ENCODE data around the gene TCHP. TPM values are rescaled to one million over a fixed set of nuclear protein-coding genes. Genes with fewer than 3 reads are reported as not detected.

Gene TCHP
- total and polyA plus RNA-seq, 4 experiments from 2014 or later = 3.0 to 45.0 (median 28.6) TPM

GRCh38 chr12:109902891-109903418, 2.9 kb downstream of the TCHP start:
- ChIA-PET CTCF (ENCODE audit: partially characterized antibody) (interaction anchor here (0.8 kb wide), 1 partner anchor 17 kb away, joined by 3 read pairs; no protein-coding TSS in a partner anchor), POLR2A (ENCODE audit: partially characterized antibody) (interaction anchor here (0.9 kb wide), 1 partner anchor 15 kb away, joined by 3 read pairs; no protein-coding TSS in a partner anchor)
- Mint-ChIP-seq H3K9me3 (no peaks in the 10 kb centered on the region), H3K36me3 (peaks cover 33 to 51% of the 10 kb centered on the region in 2 donors), H3K27ac (peak overlapping the region in 1 of 7 donors; percentile 69), H3K4me1 (peaks cover 14 to 41% (median 21%) of the 10 kb centered on the region in 4 donors), H3K27me3 (no peaks in the 10 kb centered on the region), H3K4me3 (no peak overlapping the region)
- intact Hi-C loops (cut with micrococcal nuclease) = no loop called here
- Histone ChIP-seq H3K27ac (ENCODE audit: low read depth, low read length) (no peak overlapping the region), H3K9me3 (ENCODE audit: control insufficient read depth in 1 of 2, low read length in 2 of 2) (no peaks in the 10 kb centered on the region), H3K4me1 (ENCODE audit: insufficient read depth, low read length) (peaks cover 22% of the 10 kb centered on the region), H3K4me3 (ENCODE audit: low read length in 2 of 2) (no peak overlapping the region), H3K27me3 (ENCODE audit: insufficient read depth, low read length) (no peaks in the 10 kb centered on the region), H3K36me3 (ENCODE audit: insufficient read depth, low read length) (peaks cover 52% of the 10 kb centered on the region)
- DNase-seq = no peak

DNA sequence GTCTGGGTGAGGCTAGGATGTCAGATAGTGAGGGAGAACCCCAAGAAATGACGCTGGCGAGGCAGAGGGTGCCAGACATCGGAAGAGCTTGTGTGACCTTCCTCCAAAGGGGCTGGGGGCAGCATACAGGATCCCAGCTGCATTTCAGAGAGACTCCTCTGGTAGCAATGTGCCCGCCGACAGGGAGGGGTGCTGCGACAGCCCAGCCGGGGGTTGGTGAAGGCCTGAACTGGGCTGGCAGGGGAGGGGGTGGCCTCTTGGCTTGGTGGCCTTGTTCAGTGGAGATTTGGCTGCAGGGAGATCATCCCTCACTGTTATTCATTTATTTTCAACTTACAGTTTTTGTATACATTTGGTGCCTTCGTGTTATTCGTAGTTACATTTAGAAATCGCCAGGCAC, 5.2 kb downstream of the TCHP start:
- Histone ChIP-seq H3K4me1 (ENCODE audit: insufficient read depth, low read length) (peaks cover 16% of the 10 kb centered on the region), H3K27ac (ENCODE audit: low read depth, low read length) (no peak overlapping the region), H3K4me3 (ENCODE audit: low read length in 2 of 2) (no peak overlapping the region), H3K36me3 (ENCODE audit: insufficient read depth, low read length) (peaks cover 63% of the 10 kb centered on the region), H3K9me3 (ENCODE audit: control insufficient read depth in 1 of 2, low read length in 2 of 2) (no peaks in the 10 kb centered on the region), H3K27me3 (ENCODE audit: insufficient read depth, low read length) (no peaks in the 10 kb centered on the region)
- peak overlapping the region in 1 of 8 donors; percentile 2 for H3K4me3 Mint-ChIP-seq
- CTCF ChIA-PET (ENCODE audit: partially characterized antibody) = interaction anchor here (1.0 to 1.9 kb wide), 2 partner anchors 22 to 23 kb away, joined by 3 to 9 read pairs; no protein-coding TSS in a partner anchor
- no peaks in the 10 kb centered on the region for H3K9me3 Mint-ChIP-seq
- H3K27me3 Mint-ChIP-seq = no peaks in the 10 kb centered on the region
- H3K36me3 Mint-ChIP-seq = peaks cover 44 to 61% of the 10 kb centered on the region in 2 donors
- no peak for DNase-seq
- H3K4me1 Mint-ChIP-seq = peaks cover 11 to 26% (median 15%) of the 10 kb centered on the region in 4 donors
- POLR2A ChIA-PET (ENCODE audit: partially characterized antibody) = interaction anchor here (1.0 kb wide), 1 partner anchor 98 kb away, joined by 3 read pairs; no protein-coding TSS in a partner anchor
- intact Hi-C loops (cut with micrococcal nuclease) = no loop called here
- H3K27ac Mint-ChIP-seq = peak overlapping the region in 2 of 7 donors; percentile 42 to 60

GRCh38 chr12:109910254-109910968, 10.3 kb downstream of the TCHP start:
- no peak for DNase-seq
- POLR2A ChIA-PET (ENCODE audit: partially characterized antibody) = interaction anchor here (1.1 to 1.6 kb wide), 2 partner anchors 10 to 13 kb away, joined by 3 to 7 read pairs; partner anchors contain the start of gene TCHP
- Histone ChIP-seq H3K4me3 (ENCODE audit: low read length in 2 of 2) (no peak overlapping the region), H3K36me3 (ENCODE audit: insufficient read depth, low read length) (peaks cover 64% of the 10 kb centered on the region), H3K27me3 (ENCODE audit: insufficient read depth, low read length) (no peaks in the 10 kb centered on the region), H3K27ac (ENCODE audit: low read depth, low read length) (no peak overlapping the region), H3K9me3 (ENCODE audit: control insufficient read depth in 1 of 2, low read length in 2 of 2) (no peaks in the 10 kb centered on the region), H3K4me1 (ENCODE audit: insufficient read depth, low read length) (no peaks in the 10 kb centered on the region)
- H3K4me1 Mint-ChIP-seq = peaks cover 0 to 4% (median 2%) of the 10 kb centered on the region in 4 donors
- CTCF ChIA-PET (ENCODE audit: partially characterized antibody) = interaction anchor here (0.6 to 1.5 kb wide), 3 partner anchors 45 to 695 kb away, joined by 3 to 5 read pairs (median 3); no protein-coding TSS in a partner anchor
- no peaks in the 10 kb centered on the region for H3K9me3 Mint-ChIP-seq
- H3K4me3 Mint-ChIP-seq = no peak overlapping the region
- H3K36me3 Mint-ChIP-seq = peaks cover 54 to 81% of the 10 kb centered on the region in 2 donors
- intact Hi-C loops (cut with micrococcal nuclease) = no loop called here
- no peaks in the 10 kb centered on the region for H3K27me3 Mint-ChIP-seq
- peak overlapping the region in 3 of 7 donors; percentile 15 to 54 (median 27) for H3K27ac Mint-ChIP-seq

- H3K27ac Mint-ChIP-seq = peak overlapping the region in 4 of 7 donors; percentile 15 to 54 (median 31)
- no peak overlapping the region for H3K4me3 Mint-ChIP-seq
- no peaks in the 10 kb centered on the region for H3K27me3 ChIP-seq (ENCODE audit: insufficient read depth, low read length)
- intact Hi-C loops (cut with micrococcal nuclease) = no loop called here
- peaks cover 64% of the 10 kb centered on the region for H3K36me3 ChIP-seq (ENCODE audit: insufficient read depth, low read length)
- no peaks in the 10 kb centered on the region for H3K9me3 Mint-ChIP-seq
- no peak overlapping the region for H3K27ac ChIP-seq (ENCODE audit: low read depth, low read length)
- no peak overlapping the region for H3K4me3 ChIP-seq (ENCODE audit: low read length in 2 of 2)
- no peaks in the 10 kb centered on the region for H3K9me3 ChIP-seq (ENCODE audit: control insufficient read depth in 1 of 2, low read length in 2 of 2)
- DNase-seq = peak in 1 of 5 donors; percentile 8
- ChIA-PET POLR2A (ENCODE audit: partially characterized antibody) (interaction anchor here (1.1 to 1.6 kb wide), 2 partner anchors 11 to 13 kb away, joined by 3 to 7 read pairs; partner anchors contain the start of gene TCHP), CTCF (ENCODE audit: partially characterized antibody) (interaction anchor here (1.2 kb wide), 1 partner anchor 10 kb away, joined by 4 read pairs; no protein-coding TSS in a partner anchor)
- peaks cover 56 to 81% of the 10 kb centered on the region in 2 donors for H3K36me3 Mint-ChIP-seq
- no peaks in the 10 kb centered on the region for H3K27me3 Mint-ChIP-seq
- H3K4me1 Mint-ChIP-seq = peaks cover 0 to 4% (median 2%) of the 10 kb centered on the region in 4 donors
- H3K4me1 ChIP-seq (ENCODE audit: insufficient read depth, low read length) = no peaks in the 10 kb centered on the region
Measured at GRCh38 chr12:109910969-109911348, 10.9 kb downstream of the TCHP start.

- ChIA-PET POLR2A (ENCODE audit: partially characterized antibody) (no interaction called here), CTCF (ENCODE audit: partially characterized antibody) (interaction anchor here (0.7 to 2.4 kb wide), 4 partner anchors 13 to 68 kb away, joined by 3 to 7 read pairs (median 4); no protein-coding TSS in a partner anchor)
- peaks cover 64% of the 10 kb centered on the region for H3K36me3 ChIP-seq (ENCODE audit: insufficient read depth, low read length)
- Mint-ChIP-seq H3K36me3 (peaks cover 61 to 84% of the 10 kb centered on the region in 2 donors), H3K9me3 (no peaks in the 10 kb centered on the region), H3K27me3 (no peaks in the 10 kb centered on the region), H3K4me3 (no peak overlapping the region), H3K27ac (peak overlapping the region in 3 of 7 donors; percentile 51 to 73 (median 65)), H3K4me1 (peaks cover 0 to 4% (median 0%) of the 10 kb centered on the region in 4 donors)
- no peaks in the 10 kb centered on the region for H3K4me1 ChIP-seq (ENCODE audit: insufficient read depth, low read length)
- no peak for DNase-seq
- intact Hi-C loops (cut with micrococcal nuclease) = no loop called here
- no peaks in the 10 kb centered on the region for H3K9me3 ChIP-seq (ENCODE audit: control insufficient read depth in 1 of 2, low read length in 2 of 2)
- H3K27me3 ChIP-seq (ENCODE audit: insufficient read depth, low read length) = no peaks in the 10 kb centered on the region
- no peak overlapping the region for H3K27ac ChIP-seq (ENCODE audit: low read depth, low read length)
- H3K4me3 ChIP-seq (ENCODE audit: low read length in 2 of 2) = no peak overlapping the region
Measured at GRCh38 chr12:109912855-109913321, 12.8 kb downstream of the TCHP start.

- intact Hi-C loops (cut with micrococcal nuclease) = no loop called here
- Mint-ChIP-seq H3K4me1 (peaks cover 0 to 4% (median 0%) of the 10 kb centered on the region in 4 donors), H3K36me3 (peaks cover 52 to 82% of the 10 kb centered on the region in 2 donors), H3K27me3 (no peaks in the 10 kb centered on the region), H3K4me3 (no peak overlapping the region), H3K27ac (peak overlapping the region in 3 of 7 donors; percentile 36 to 44 (median 43)), H3K9me3 (no peaks in the 10 kb centered on the region)
- Histone ChIP-seq H3K27ac (ENCODE audit: low read depth, low read length) (no peak overlapping the region), H3K4me3 (ENCODE audit: low read length in 2 of 2) (no peak overlapping the region), H3K9me3 (ENCODE audit: control insufficient read depth in 1 of 2, low read length in 2 of 2) (no peaks in the 10 kb centered on the region), H3K36me3 (ENCODE audit: insufficient read depth, low read length) (peaks cover 56% of the 10 kb centered on the region), H3K27me3 (ENCODE audit: insufficient read depth, low read length) (no peaks in the 10 kb centered on the region), H3K4me1 (ENCODE audit: insufficient read depth, low read length) (no peaks in the 10 kb centered on the region)
- no peak for DNase-seq
- ChIA-PET CTCF (ENCODE audit: partially characterized antibody) (interaction anchor here (2.4 kb wide), 1 partner anchor 61 kb away, joined by 7 read pairs; no protein-coding TSS in a partner anchor), POLR2A (ENCODE audit: partially characterized antibody) (no interaction called here)
Measured at GRCh38 chr12:109914461-109914860, 14.4 kb downstream of the TCHP start.
